Gastrocnemius medialis (tissue), 4 donors: ENCODE results near the gene SP2. TPM values are rescaled to one million over a fixed set of nuclear protein-coding genes. Genes with fewer than 3 reads are reported as not detected.

Source experiments
- ATAC-seq, 2 donors: fragments of 150-250 bp; one replicate each; pipeline ENCODE4 v1.9.1; 2016
- DNase-seq, 2 donors: peaks; one replicate each; pipeline ENCODE4 v3.0.0-alpha.2; 2019
- H3K27ac ChIP-seq, 4 donors: fragments of 200-600 bp; sonication (generic); 1 replicate in 1 of 4; 2 replicates in 3 of 4; pipeline ENCODE4 v1.5.1; 2016 to 2018; ENCODE audit warnings: mild to moderate bottlenecking in 2 of 4, moderate library complexity in 1 of 4
- H3K27me3 ChIP-seq, 3 donors: fragments of 200-600 bp; sonication (generic) in 2 of 3; 1 replicate in 1 of 3; 2 replicates in 2 of 3; pipeline versions ENCODE4 v1.5.1 to v1.6.0; 2016 to 2019; ENCODE audit warnings: mild to moderate bottlenecking in 1 of 3, moderate library complexity in 1 of 3
- H3K36me3 ChIP-seq, 2 donors: fragments of 200-600 bp; sonication (generic) in 1 of 2; one replicate each; pipeline ENCODE4 v1.5.1; 2017 to 2018
- H3K4me1 ChIP-seq, 2 donors: fragments of 200-600 bp; sonication (generic) in 1 of 2; one replicate each; pipeline ENCODE4 v1.5.1; 2016 to 2017; ENCODE audit warnings: mild to moderate bottlenecking in 2 of 2
- H3K4me3 ChIP-seq, 4 donors: fragments of 200-600 bp; sonication (generic) in 3 of 4; 1 replicate in 1 of 4; 2 replicates in 3 of 4; pipeline ENCODE4 v1.5.1; 2016 to 2019; ENCODE audit warnings: mild to moderate bottlenecking in 2 of 4
- H3K9me3 ChIP-seq, 3 donors: fragments of 200-600 bp; sonication (generic) in 2 of 3; 1 replicate in 1 of 3; 2 replicates in 2 of 3; pipeline ENCODE4 v1.5.1; 2016 to 2019
- POLR2A ChIP-seq, 2 donors: fragments of 450-650 bp; IDR thresholded peaks; one replicate each; pipeline ENCODE4 v1.6.1; 2017; ENCODE audit warnings: antibody characterized with exemption in 2 of 2, mild to moderate bottlenecking in 2 of 2, moderate library complexity in 2 of 2
- in situ Hi-C, 4 donors: fragments of 200-750 bp; cut with MboI; loops; one replicate each; pipeline versions ENCODE4 v1.15.0 to v1.8.0; 2017; ENCODE audit warnings: low sequenced_read_pairs in 4 of 4
- intact Hi-C: fragments of 100-400 bp; cut with DNase I; formaldehyde crosslinking; loops from one replicate; pipeline ENCODE4 v1.15.1; 2023; ENCODE audit warnings: low total_unique reads
- total RNA-seq, 4 donors: library from RNA; depleted of rRNA; stranded (reverse); fragments of >200 nt; gene quantifications; one replicate each; pipeline versions ENCODE4 v1.1.0 to v1.2.3, GENCODE V29; 2016
- TF ChIP-seq, protein P1 (sequence below), 5 experiments: fragments of 450-650 bp in 3 of 5; fragments of 200-600 bp in 2 of 5; sonication (generic) in 2 of 5; IDR thresholded peaks in 4 of 5; conservative IDR thresholded peaks in 1 of 5; 1 replicate in 4 of 5; 2 replicates in 1 of 5; pipeline ENCODE4 v1.5.1; 2016 to 2019; ENCODE audit warnings: antibody characterized with exemption in 5 of 5, mild to moderate bottlenecking in 3 of 5, moderate library complexity in 3 of 5

Gene SP2
- total RNA-seq, 4 donors from 2014 or later, result 5.5 to 28.6 (median 7.0) TPM

- DNase-seq, result no peak
- in situ Hi-C loops (loop anchor here in 1 of 4 donors (10.0 kb wide), 1 partner anchor 48 kb away; the partner anchor contains the start of gene SP2), intact Hi-C loops (loop anchor here (10.0 kb wide), 1 partner anchor 98 kb away; the partner anchor contains the start of gene SCRN2)
- H3K4me1 ChIP-seq, result peaks cover 18 to 28% of the 10 kb centered on the region in 2 donors
- peak overlapping the region; percentile 77 to 99 (median 88) for H3K4me3 ChIP-seq
- no peaks in the 10 kb centered on the region for H3K27me3 ChIP-seq
- ATAC-seq, result no peak
- peaks cover 0 to 20% of the 10 kb centered on the region in 2 donors for H3K36me3 ChIP-seq
- H3K9me3 ChIP-seq, result no peaks in the 10 kb centered on the region
- TF ChIP-seq POLR2A (IDR thresholded peaks at IDR 0.05), result no peak
- TF ChIP-seq, protein P1, sequence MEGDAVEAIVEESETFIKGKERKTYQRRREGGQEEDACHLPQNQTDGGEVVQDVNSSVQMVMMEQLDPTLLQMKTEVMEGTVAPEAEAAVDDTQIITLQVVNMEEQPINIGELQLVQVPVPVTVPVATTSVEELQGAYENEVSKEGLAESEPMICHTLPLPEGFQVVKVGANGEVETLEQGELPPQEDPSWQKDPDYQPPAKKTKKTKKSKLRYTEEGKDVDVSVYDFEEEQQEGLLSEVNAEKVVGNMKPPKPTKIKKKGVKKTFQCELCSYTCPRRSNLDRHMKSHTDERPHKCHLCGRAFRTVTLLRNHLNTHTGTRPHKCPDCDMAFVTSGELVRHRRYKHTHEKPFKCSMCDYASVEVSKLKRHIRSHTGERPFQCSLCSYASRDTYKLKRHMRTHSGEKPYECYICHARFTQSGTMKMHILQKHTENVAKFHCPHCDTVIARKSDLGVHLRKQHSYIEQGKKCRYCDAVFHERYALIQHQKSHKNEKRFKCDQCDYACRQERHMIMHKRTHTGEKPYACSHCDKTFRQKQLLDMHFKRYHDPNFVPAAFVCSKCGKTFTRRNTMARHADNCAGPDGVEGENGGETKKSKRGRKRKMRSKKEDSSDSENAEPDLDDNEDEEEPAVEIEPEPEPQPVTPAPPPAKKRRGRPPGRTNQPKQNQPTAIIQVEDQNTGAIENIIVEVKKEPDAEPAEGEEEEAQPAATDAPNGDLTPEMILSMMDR (IDR thresholded peaks at IDR 0.05 in 4 of 5, conservative IDR thresholded peaks at IDR 0.05 in 1 of 5), result no peak
- peak overlapping the region; percentile 88 to 98 (median 92) for H3K27ac ChIP-seq
Observed at GRCh38 chr17:47942568-47942967, 46.5 kb downstream of the SP2 start.

- H3K27me3 ChIP-seq, result no peaks in the 10 kb centered on the region
- no peak overlapping the region for H3K4me3 ChIP-seq
- TF ChIP-seq, protein P1 (IDR thresholded peaks at IDR 0.05 in 4 of 5, conservative IDR thresholded peaks at IDR 0.05 in 1 of 5), result no peak
- no peak for TF ChIP-seq POLR2A (IDR thresholded peaks at IDR 0.05)
- in situ Hi-C loops, result loop anchor here in 1 of 4 donors (10.0 kb wide), 1 partner anchor 50 kb away; the partner anchor contains the start of gene SP2
- intact Hi-C loops, result loop anchor here (10.0 kb wide), 1 partner anchor 100 kb away; the partner anchor contains the start of gene SCRN2
- H3K9me3 ChIP-seq, result no peaks in the 10 kb centered on the region
- H3K4me1 ChIP-seq, result peaks cover 35 to 45% of the 10 kb centered on the region in 2 donors
- DNase-seq (no peak), ATAC-seq (no peak)
- peaks cover 0 to 20% of the 10 kb centered on the region in 2 donors for H3K36me3 ChIP-seq
- no peak overlapping the region for H3K27ac ChIP-seq
Observed at GRCh38 chr17:47945080-47945479, 49.0 kb downstream of the SP2 start.

- no peak for ATAC-seq
- H3K27ac ChIP-seq, result peak overlapping the region; percentile 62 to 77 (median 76)
- in situ Hi-C loops, result loop anchor here in 1 of 4 donors (10.0 kb wide), 1 partner anchor 51 kb away; the partner anchor contains the start of gene SP2
- peaks cover 0 to 20% of the 10 kb centered on the region in 2 donors for H3K36me3 ChIP-seq
- peaks cover 35 to 40% of the 10 kb centered on the region in 2 donors for H3K4me1 ChIP-seq
- H3K27me3 ChIP-seq, result no peaks in the 10 kb centered on the region
- no peaks in the 10 kb centered on the region for H3K9me3 ChIP-seq
- H3K4me3 ChIP-seq, result no peak overlapping the region
- intact Hi-C loops, result loop anchor here (10.0 kb wide), 1 partner anchor 101 kb away; the partner anchor contains the start of gene SCRN2
- TF ChIP-seq, protein P1 (IDR thresholded peaks at IDR 0.05 in 4 of 5, conservative IDR thresholded peaks at IDR 0.05 in 1 of 5), result no peak
- no peak for TF ChIP-seq POLR2A (IDR thresholded peaks at IDR 0.05)
- no peak for DNase-seq
Observed at GRCh38 chr17:47945529-47946508, 49.8 kb downstream of the SP2 start.

GRCh38 chr17:47946516-47946915 is 50.5 kb downstream of the SP2 start:
- no peaks in the 10 kb centered on the region for H3K27me3 ChIP-seq
- intact Hi-C loops, result loop anchor here (10.0 kb wide), 1 partner anchor 102 kb away; the partner anchor contains the start of gene SCRN2
- no peak for DNase-seq

More at GRCh38 chr17:47946516-47946915, 50.5 kb downstream of the SP2 start:
- Histone ChIP-seq H3K27ac (peak overlapping the region; percentile 62 to 77 (median 76)), H3K9me3 (no peaks in the 10 kb centered on the region), H3K36me3 (peaks cover 0 to 20% of the 10 kb centered on the region in 2 donors), H3K4me3 (no peak overlapping the region), H3K4me1 (peaks cover 35 to 37% of the 10 kb centered on the region in 2 donors)
- in situ Hi-C loops, result loop anchor here in 1 of 4 donors (10.0 kb wide), 1 partner anchor 52 kb away; the partner anchor contains the start of gene SP2
- no peak for TF ChIP-seq POLR2A (IDR thresholded peaks at IDR 0.05)
- TF ChIP-seq, protein P1 (IDR thresholded peaks at IDR 0.05 in 4 of 5, conservative IDR thresholded peaks at IDR 0.05 in 1 of 5), result no peak
- no peak for ATAC-seq
